AG04449 (cell line): ENCODE data around the gene C2CD2.

Experiments used
- CTCF ChIA-PET: fragments of 350-600 bp; formaldehyde crosslinking; extraction: SDS; loops from one replicate; lab custom pipeline; 2021; ENCODE audit warnings: antibody characterized with exemption; lab: Yijun Ruan, JAX
- POLR2A ChIA-PET: fragments of 400-600, 350-600 bp; formaldehyde crosslinking; extraction: SDS; loops from one replicate; lab custom pipeline; 2020; ENCODE audit warnings: antibody characterized with exemption, inconsistent platforms; lab: Yijun Ruan, JAX
- DNase-seq: peaks from one replicate; pipeline ENCODE4 v3.0.0-alpha.2; 2010; ENCODE audit warnings: low read depth, low spot score
- H3K4me3 ChIP-seq: 2 replicates; pipeline ENCODE4 v1.5.1; 2011; ENCODE audit warnings: low read depth, mild to moderate bottlenecking, control low read depth, low read length
- TF ChIP-seq, protein P1 (sequence below): IDR thresholded peaks from one replicate; pipeline ENCODE4 v1.5.1; 2011; ENCODE audit warnings: mild to moderate bottlenecking, moderate library complexity, low read length, control low read depth, inconsistent platforms; ENCODE audit not compliant: insufficient read depth; ENCODE audit errors: missing control alignments

Gene C2CD2

DNA sequence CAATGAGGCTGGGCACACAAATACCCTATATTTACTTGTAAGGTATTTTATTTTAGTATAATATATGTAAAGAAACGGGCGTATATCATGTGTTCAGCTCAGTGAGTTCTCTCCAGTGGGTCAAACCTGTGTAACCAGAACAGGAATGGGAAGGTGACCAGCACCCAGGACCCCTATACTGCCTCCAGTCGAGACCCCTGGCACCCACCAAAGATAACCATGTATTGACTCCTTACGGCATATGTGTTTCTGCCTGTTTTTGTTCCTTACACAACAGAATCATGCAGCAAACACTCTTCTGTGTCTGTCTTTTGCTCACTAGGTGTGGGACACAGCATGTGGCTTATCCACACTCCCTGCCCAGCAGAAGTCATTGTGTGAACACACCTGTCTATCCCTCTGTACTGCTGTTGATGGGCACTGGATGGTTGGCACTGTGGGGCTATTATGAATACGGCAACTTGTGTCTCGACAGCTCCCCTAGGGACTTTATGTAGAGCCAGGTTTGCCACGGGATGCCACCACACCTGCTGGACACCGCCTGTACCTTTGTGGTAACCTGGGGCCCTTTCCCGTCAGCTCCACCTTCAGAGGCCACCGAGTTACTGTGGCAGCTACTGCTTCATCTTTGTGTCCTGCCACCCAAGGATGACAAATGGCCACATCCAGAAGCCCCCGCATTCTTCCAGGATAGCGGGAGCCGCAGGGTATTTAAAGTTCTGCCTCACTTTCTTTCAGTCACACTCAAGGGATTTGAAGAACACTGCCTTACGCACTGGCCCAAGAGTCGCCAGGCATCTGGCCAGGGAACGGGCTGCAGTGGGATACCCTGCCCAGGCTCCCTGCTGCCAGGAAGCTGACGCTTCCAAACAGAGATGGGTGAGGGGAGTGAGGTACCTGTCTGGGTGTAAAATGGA is 23.5 kb upstream of the C2CD2 start:
- TF ChIP-seq, protein P1, sequence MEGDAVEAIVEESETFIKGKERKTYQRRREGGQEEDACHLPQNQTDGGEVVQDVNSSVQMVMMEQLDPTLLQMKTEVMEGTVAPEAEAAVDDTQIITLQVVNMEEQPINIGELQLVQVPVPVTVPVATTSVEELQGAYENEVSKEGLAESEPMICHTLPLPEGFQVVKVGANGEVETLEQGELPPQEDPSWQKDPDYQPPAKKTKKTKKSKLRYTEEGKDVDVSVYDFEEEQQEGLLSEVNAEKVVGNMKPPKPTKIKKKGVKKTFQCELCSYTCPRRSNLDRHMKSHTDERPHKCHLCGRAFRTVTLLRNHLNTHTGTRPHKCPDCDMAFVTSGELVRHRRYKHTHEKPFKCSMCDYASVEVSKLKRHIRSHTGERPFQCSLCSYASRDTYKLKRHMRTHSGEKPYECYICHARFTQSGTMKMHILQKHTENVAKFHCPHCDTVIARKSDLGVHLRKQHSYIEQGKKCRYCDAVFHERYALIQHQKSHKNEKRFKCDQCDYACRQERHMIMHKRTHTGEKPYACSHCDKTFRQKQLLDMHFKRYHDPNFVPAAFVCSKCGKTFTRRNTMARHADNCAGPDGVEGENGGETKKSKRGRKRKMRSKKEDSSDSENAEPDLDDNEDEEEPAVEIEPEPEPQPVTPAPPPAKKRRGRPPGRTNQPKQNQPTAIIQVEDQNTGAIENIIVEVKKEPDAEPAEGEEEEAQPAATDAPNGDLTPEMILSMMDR, result no peak
- ChIA-PET POLR2A (no interaction called here), CTCF (interaction anchor here (1.1 kb wide), 1 partner anchor 10 kb away, joined by 3 read pairs; no protein-coding TSS in a partner anchor)
- no peak for DNase-seq
- no peak overlapping the region for H3K4me3 ChIP-seq

DNA sequence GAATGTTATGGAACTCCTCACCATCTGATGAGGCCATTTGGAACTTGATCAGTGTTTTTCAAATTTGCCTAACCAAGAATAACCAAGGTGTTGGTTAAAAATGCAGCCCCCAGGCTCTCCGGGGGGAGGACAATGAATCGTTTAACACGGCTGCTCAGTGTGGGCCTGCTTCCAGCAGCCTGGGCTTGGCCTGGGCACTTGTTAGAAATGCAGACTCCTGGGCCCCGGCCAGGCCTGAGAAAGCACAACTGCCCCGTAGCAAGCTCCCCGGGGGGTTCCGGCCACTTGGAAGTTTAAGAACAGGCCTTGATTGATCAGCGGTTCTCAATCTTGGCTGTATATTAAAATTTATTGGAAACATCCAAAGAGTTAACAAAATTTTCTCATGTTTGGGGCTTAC is 22.8 kb upstream of the C2CD2 start:
- H3K4me3 ChIP-seq, result no peak overlapping the region
- DNase-seq, result no peak
- TF ChIP-seq, protein P1, result no peak
- POLR2A ChIA-PET, result no interaction called here
- CTCF ChIA-PET, result interaction anchor here (1.1 kb wide), 1 partner anchor 10 kb away, joined by 3 read pairs; no protein-coding TSS in a partner anchor

DNA sequence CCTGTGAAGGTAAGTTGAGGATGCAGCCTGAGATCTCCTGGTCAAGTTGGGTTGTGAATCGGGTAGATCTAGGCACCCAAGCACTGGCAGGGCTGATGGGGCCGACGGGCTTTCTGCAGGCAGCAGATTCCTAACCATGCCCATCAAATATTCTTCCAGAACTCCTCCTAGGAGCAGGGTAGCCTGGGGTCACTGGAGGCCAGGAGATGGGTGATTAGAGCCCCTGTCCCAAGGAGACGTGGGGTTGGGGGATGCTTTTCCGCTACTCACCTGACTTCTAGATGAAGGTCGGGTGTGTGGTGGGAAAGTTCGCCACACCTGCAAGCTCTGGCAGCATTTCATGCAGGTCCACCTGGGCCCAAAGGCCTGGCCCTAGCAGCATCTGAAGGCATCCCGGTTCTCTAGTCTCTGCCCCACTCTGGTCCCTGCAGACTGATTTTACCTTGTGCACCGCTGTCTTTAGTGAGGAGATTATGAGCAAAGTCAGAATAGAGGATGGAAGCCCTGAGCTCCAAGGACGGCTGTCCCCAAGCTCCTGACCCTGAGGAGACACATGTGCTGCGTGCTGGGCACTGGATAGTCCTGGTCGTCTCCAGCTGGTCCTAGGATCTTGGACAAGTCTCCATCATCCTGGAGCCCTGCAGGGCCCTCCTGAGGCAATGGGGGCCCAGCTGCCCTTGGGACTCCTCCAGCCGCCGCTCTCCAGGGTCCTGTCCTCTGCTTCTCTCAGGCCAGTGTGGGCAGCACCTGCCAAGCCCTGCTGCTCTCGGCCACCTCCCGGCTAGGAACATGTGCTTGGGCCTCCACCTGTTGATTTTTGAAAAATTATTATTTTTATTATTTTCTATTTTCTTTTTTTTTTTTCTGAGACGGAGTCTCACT is 21.8 kb upstream of the C2CD2 start:
- TF ChIP-seq, protein P1, result no peak
- ChIA-PET CTCF (interaction anchor here (0.6 kb wide), 1 partner anchor 11 kb away, joined by 3 read pairs; no protein-coding TSS in a partner anchor), POLR2A (interaction anchor here (0.7 kb wide), 1 partner anchor 18 kb away, joined by 4 read pairs; no protein-coding TSS in a partner anchor)
- no peak for DNase-seq
- H3K4me3 ChIP-seq, result no peak overlapping the region

- H3K4me3 ChIP-seq, result no peak overlapping the region
- no peak for DNase-seq
- CTCF ChIA-PET, result interaction anchor here (0.6 kb wide), 1 partner anchor 12 kb away, joined by 3 read pairs; no protein-coding TSS in a partner anchor
- POLR2A ChIA-PET, result no interaction called here
- TF ChIP-seq, protein P1, result no peak
These were observed 20.9 kb upstream of the C2CD2 start for GRCh38 chr21:41974752-41975053.

DNA sequence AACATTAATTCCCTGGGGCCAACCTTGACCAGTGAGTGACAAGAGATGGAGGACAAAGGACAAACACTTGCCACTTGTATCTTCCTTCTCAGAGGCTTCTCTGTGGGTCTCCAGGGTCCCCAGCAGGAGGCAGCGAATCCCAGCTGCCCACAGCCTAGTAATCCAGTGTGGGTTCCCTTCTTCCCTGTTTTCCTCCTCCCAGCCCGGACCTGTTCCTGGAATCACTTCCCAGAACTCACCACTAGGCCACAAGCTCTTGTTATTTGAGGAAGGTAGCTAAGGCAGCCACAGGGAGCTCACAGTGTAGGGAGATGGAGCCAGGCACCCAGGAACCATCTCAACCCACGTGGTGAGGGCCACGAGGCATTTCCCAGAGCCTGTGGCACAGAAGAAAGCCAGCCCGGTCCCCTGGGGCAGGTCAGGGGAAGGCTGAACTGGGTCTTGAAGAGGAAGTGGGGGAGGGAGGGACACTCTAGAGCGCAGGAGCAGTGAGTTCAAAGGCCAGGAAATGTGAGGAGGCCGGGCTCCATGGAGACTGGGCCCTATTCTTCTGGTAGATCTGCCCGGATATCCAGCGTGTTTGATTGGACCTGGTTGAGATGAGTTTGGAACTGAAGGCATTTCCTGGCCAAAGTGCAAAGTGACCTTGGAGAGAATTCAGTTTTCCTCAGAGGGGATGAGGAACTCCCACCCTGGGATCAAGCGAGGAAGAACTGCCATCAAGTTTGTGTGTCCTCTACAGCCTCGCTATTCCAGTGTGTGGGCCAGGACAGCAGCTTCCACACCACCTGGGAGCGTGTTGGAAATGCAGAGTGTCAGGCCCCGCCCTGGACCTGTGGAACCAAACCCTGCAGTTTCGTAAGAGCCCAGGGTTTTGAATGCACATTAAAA is 20.3 kb upstream of the C2CD2 start:
- TF ChIP-seq, protein P1, result peak; percentile 0
- no peak overlapping the region for H3K4me3 ChIP-seq
- no peak for DNase-seq
- ChIA-PET POLR2A (no interaction called here), CTCF (no interaction called here)
